Activated naive CD4-positive, alpha-beta T cell treated with anti-CD3 and anti-CD28 coated beads, Interleukin-2, amount 50 U/mL, for 72 hours (primary cell): Measurements from ENCODE around the gene COL4A4. TPM values are rescaled to one million over a fixed set of nuclear protein-coding genes. Genes with fewer than 3 reads are reported as not detected.
A peak's percentile ranks its signal among the peaks of the same experiment; 100 is the strongest.
"Not testable (repeated sequence)": the region's sequence is repeated elsewhere in the genome, so short reads cannot be mapped to it uniquely, and the experiment has no call there.

Experiments
- ATAC-seq, 2 donors: fragments of 150-1000 bp; cut with Tn5 transposase; 2 replicates each; pipeline ENCODE4 v1.10.0; 2021; ENCODE audit warnings: mild to moderate bottlenecking in 2 of 2, moderate library complexity in 2 of 2
- DNase-seq, 2 donors: peaks; one replicate each; pipeline ENCODE4 v3.0.0; 2021 to 2022; ENCODE audit warnings: low spot score in 2 of 2
- H3K27ac Mint-ChIP-seq, 2 donors: one replicate each; pipeline ENCODE4 v1.8.0; 2022; ENCODE audit warnings: mild to moderate bottlenecking in 2 of 2, mixed read lengths in 2 of 2
- H3K36me3 Mint-ChIP-seq, 2 donors: one replicate each; pipeline ENCODE4 v1.8.0; 2022; ENCODE audit warnings: mixed read lengths in 2 of 2
- H3K9me3 Mint-ChIP-seq, 2 donors: one replicate each; pipeline ENCODE4 v1.8.0; 2022; ENCODE audit warnings: mixed read lengths in 2 of 2
- total RNA-seq, 2 donors: library from RNA; stranded (reverse); gene quantifications; one replicate each; pipeline ENCODE4 v1.2.3, GENCODE V29; 2022

The COL4A4 gene
- total RNA-seq, 2 donors from 2014 or later = not detected

GRCh38 chr2:227079726-227080125 lies 84.3 kb downstream of the COL4A4 start:
- no peaks in the 10 kb centered on the region for H3K36me3 Mint-ChIP-seq
- DNase-seq (no peak), ATAC-seq (no peak)
- no peaks in the 10 kb centered on the region for H3K9me3 Mint-ChIP-seq
- no peak overlapping the region for H3K27ac Mint-ChIP-seq

- H3K27ac Mint-ChIP-seq, DNase-seq, H3K9me3 Mint-ChIP-seq, H3K36me3 Mint-ChIP-seq, ATAC-seq: not testable (repeated sequence)
These were observed 98.9 kb downstream of the COL4A4 start for GRCh38 chr2:227065065-227065464.

- Mint-ChIP-seq H3K36me3 (no peaks in the 10 kb centered on the region), H3K27ac (no peak overlapping the region), H3K9me3 (no peaks in the 10 kb centered on the region)
- no peak for ATAC-seq
- DNase-seq = no peak
These were observed 105.1 kb downstream of the COL4A4 start for GRCh38 chr2:227058888-227059399.

- Mint-ChIP-seq H3K27ac (no peak overlapping the region), H3K36me3 (no peaks in the 10 kb centered on the region), H3K9me3 (no peaks in the 10 kb centered on the region)
- ATAC-seq (no peak), DNase-seq (no peak)
These were observed 106.1 kb downstream of the COL4A4 start for GRCh38 chr2:227057743-227058447.

- Mint-ChIP-seq H3K36me3 (no peaks in the 10 kb centered on the region), H3K27ac (no peak overlapping the region), H3K9me3 (no peaks in the 10 kb centered on the region)
- ATAC-seq = no peak
- no peak for DNase-seq
These were observed 106.9 kb downstream of the COL4A4 start for GRCh38 chr2:227057060-227057459.

GRCh38 chr2:227054006-227054405 lies 110.0 kb downstream of the COL4A4 start:
- Mint-ChIP-seq H3K36me3 (no peaks in the 10 kb centered on the region), H3K27ac (no peak overlapping the region), H3K9me3 (no peaks in the 10 kb centered on the region)
- DNase-seq (no peak), ATAC-seq (no peak)

- no peaks in the 10 kb centered on the region for H3K36me3 Mint-ChIP-seq
- no peaks in the 10 kb centered on the region for H3K9me3 Mint-ChIP-seq
- H3K27ac Mint-ChIP-seq = no peak overlapping the region
- DNase-seq (no peak), ATAC-seq (no peak)
These were observed 111.1 kb downstream of the COL4A4 start for GRCh38 chr2:227052879-227053278.

GRCh38 chr2:227043981-227044380 lies 120.0 kb downstream of the COL4A4 start:
- no peak for ATAC-seq
- DNase-seq = no peak
- H3K36me3 Mint-ChIP-seq = no peaks in the 10 kb centered on the region
- no peaks in the 10 kb centered on the region for H3K9me3 Mint-ChIP-seq
- no peak overlapping the region for H3K27ac Mint-ChIP-seq

- DNase-seq = no peak
- ATAC-seq = no peak
- Mint-ChIP-seq H3K36me3 (no peaks in the 10 kb centered on the region), H3K9me3 (no peaks in the 10 kb centered on the region), H3K27ac (no peak overlapping the region)
These were observed 125.3 kb downstream of the COL4A4 start for GRCh38 chr2:227038550-227039189.

GRCh38 chr2:227036527-227036926 lies 127.5 kb downstream of the COL4A4 start:
- Mint-ChIP-seq H3K9me3 (no peaks in the 10 kb centered on the region), H3K36me3 (no peaks in the 10 kb centered on the region), H3K27ac (no peak overlapping the region)
- ATAC-seq (no peak), DNase-seq (no peak)

- no peaks in the 10 kb centered on the region for H3K9me3 Mint-ChIP-seq
- DNase-seq (no peak), ATAC-seq (no peak)
- H3K36me3 Mint-ChIP-seq = no peaks in the 10 kb centered on the region
- no peak overlapping the region for H3K27ac Mint-ChIP-seq
These were observed 128.2 kb downstream of the COL4A4 start for GRCh38 chr2:227035711-227036367.

- DNase-seq = peak in 1 of 2 donors; percentile 10
These were observed 130.4 kb downstream of the COL4A4 start for GRCh38 chr2:227033471-227034148.

GRCh38 chr2:227031379-227031778 lies 132.6 kb downstream of the COL4A4 start:
- H3K36me3 Mint-ChIP-seq = no peaks in the 10 kb centered on the region
- H3K27ac Mint-ChIP-seq = no peak overlapping the region
- no peaks in the 10 kb centered on the region for H3K9me3 Mint-ChIP-seq
- no peak for ATAC-seq
- DNase-seq = no peak

More at GRCh38 chr2:227033471-227034148, 130.4 kb downstream of the COL4A4 start:
- no peaks in the 10 kb centered on the region for H3K36me3 Mint-ChIP-seq
- no peaks in the 10 kb centered on the region for H3K9me3 Mint-ChIP-seq
- peak; percentile 45 to 58 for ATAC-seq
- no peak overlapping the region for H3K27ac Mint-ChIP-seq

- no peak for ATAC-seq
- H3K36me3 Mint-ChIP-seq = no peaks in the 10 kb centered on the region
- no peak for DNase-seq
- H3K9me3 Mint-ChIP-seq = no peaks in the 10 kb centered on the region
- no peak overlapping the region for H3K27ac Mint-ChIP-seq
These were observed 133.2 kb downstream of the COL4A4 start for GRCh38 chr2:227030789-227031188.

- H3K27ac Mint-ChIP-seq = no peak overlapping the region
- DNase-seq (no peak), ATAC-seq (no peak)
- no peaks in the 10 kb centered on the region for H3K36me3 Mint-ChIP-seq
- H3K9me3 Mint-ChIP-seq = no peaks in the 10 kb centered on the region
These were observed 134.4 kb downstream of the COL4A4 start for GRCh38 chr2:227029426-227030105.

- ATAC-seq = peak in 1 of 2 donors; percentile 24
- Mint-ChIP-seq H3K36me3 (no peaks in the 10 kb centered on the region), H3K9me3 (no peaks in the 10 kb centered on the region), H3K27ac (no peak overlapping the region)
- no peak for DNase-seq
These were observed 138.5 kb downstream of the COL4A4 start for GRCh38 chr2:227025510-227025909.
